H1 (cell line): ENCODE data around the gene PPP1R3F. TPM values are rescaled to one million over a fixed set of nuclear protein-coding genes. Genes with fewer than 3 reads are reported as not detected.

Experiments
- CTCF ChIA-PET: fragments of 300-600 bp; sonication (Branson Sonifier 250); formaldehyde crosslinking; loops from one replicate; lab custom pipeline; 2021; ENCODE audit not compliant: partially characterized antibody; lab: Charles Lee
- POLR2A ChIA-PET: fragments of 300-600 bp; sonication (Branson Sonifier 250); formaldehyde crosslinking; loops from one replicate; lab custom pipeline; 2021; ENCODE audit warnings: inconsistent platforms; ENCODE audit not compliant: partially characterized antibody; lab: Charles Lee
- DNase-seq, 2 experiments: peaks; one replicate each; pipeline versions ENCODE4 v3.0.0 to v3.0.0-alpha.2; 2010 to 2022; ENCODE audit warnings: low spot score in 2 of 2, low read depth in 1 of 2, mixed read lengths in 1 of 2
- FAIRE-seq: peaks from 2 replicates; lab custom pipeline; 2011; peaks lifted over from hg19 to GRCh38; lab: Jason Lieb, UNC
- H2AFZ ChIP-seq: 2 replicates; pipeline ENCODE4 v1.8.1; 2012; ENCODE audit warnings: low read length, inconsistent platforms
- H2AK5ac ChIP-seq: 2 replicates; pipeline ENCODE4 v1.6.1; 2013; ENCODE audit warnings: low read depth, low read length
- H2BK120ac ChIP-seq: replicated peaks from 2 replicates; pipeline ENCODE3; 2013; ENCODE audit warnings: low read depth, low read length, inconsistent platforms
- H2BK12ac ChIP-seq: 2 replicates; pipeline ENCODE4 v1.6.1; 2013; ENCODE audit warnings: low read depth, low read length
- H2BK15ac ChIP-seq: 2 replicates; pipeline ENCODE4 v1.6.1; 2013; ENCODE audit warnings: low read length
- H2BK20ac ChIP-seq: 2 replicates; pipeline ENCODE4 v1.6.1; 2013; ENCODE audit warnings: low read length
- H2BK5ac ChIP-seq: 2 replicates; pipeline ENCODE4 v1.6.1; 2013; ENCODE audit warnings: low read depth, low read length
- H3K14ac ChIP-seq: 2 replicates; pipeline ENCODE4 v1.6.1; 2013; ENCODE audit warnings: inconsistent platforms; ENCODE audit not compliant: insufficient read length
- H3K18ac ChIP-seq: 2 replicates; pipeline ENCODE4 v1.6.1; 2013; ENCODE audit warnings: low read length; ENCODE audit errors: extremely low read depth
- H3K23ac ChIP-seq: 2 replicates; pipeline ENCODE4 v1.6.1; 2013; ENCODE audit warnings: inconsistent platforms; ENCODE audit not compliant: insufficient read length
- H3K23me2 ChIP-seq: 2 replicates; pipeline ENCODE4 v1.6.1; 2013; ENCODE audit warnings: low read depth, low read length
- H3K27ac ChIP-seq: 2 replicates; pipeline ENCODE4 v1.6.1; 2011; ENCODE audit warnings: low read depth, low read length, inconsistent platforms
- H3K27me3 ChIP-seq, 4 experiments: replicated peaks in 1 of 4; 1 replicate in 1 of 4; 2 replicates in 3 of 4; pipeline versions ENCODE4 v1.6.1 to v1.8.1; 2011 to 2013; ENCODE audit warnings: low read length in 3 of 4, mild to moderate bottlenecking in 3 of 4, inconsistent platforms in 2 of 4, mixed read lengths in 2 of 4, moderate library complexity in 1 of 4; ENCODE audit not compliant: control insufficient read depth in 3 of 4, insufficient read depth in 3 of 4; ENCODE audit errors: extremely low read depth in 1 of 4
- H3K36me3 ChIP-seq, 4 experiments: 2 replicates each; pipeline versions ENCODE4 v1.6.1 to v1.8.1; 2011 to 2013; ENCODE audit warnings: mild to moderate bottlenecking in 4 of 4, low read length in 3 of 4, moderate library complexity in 2 of 4, control low read depth in 1 of 4, inconsistent platforms in 1 of 4; ENCODE audit not compliant: insufficient read depth in 4 of 4, control insufficient read depth in 2 of 4
- H3K4ac ChIP-seq: replicated peaks from 2 replicates; pipeline ENCODE3; 2013; ENCODE audit warnings: low read length, low read depth, mixed read lengths, inconsistent platforms; ENCODE audit not compliant: insufficient read length
- H3K4me1 ChIP-seq, 4 experiments: replicated peaks in 1 of 4; 1 replicate in 1 of 4; 2 replicates in 3 of 4; pipeline versions ENCODE4 v1.6.1 to v1.8.1; 2011 to 2013; ENCODE audit warnings: low read length in 3 of 4, inconsistent platforms in 2 of 4, mixed read lengths in 1 of 4; ENCODE audit not compliant: insufficient read depth in 4 of 4, control insufficient read depth in 3 of 4
- H3K4me2 ChIP-seq, 2 experiments: 2 replicates each; pipeline versions ENCODE4 v1.6.1 to v1.8.1; 2011 to 2013; ENCODE audit warnings: low read depth in 2 of 2, low read length in 2 of 2, control low read depth in 1 of 2, inconsistent platforms in 1 of 2, mild to moderate bottlenecking in 1 of 2; ENCODE audit not compliant: insufficient read depth in 1 of 2
- H3K4me3 ChIP-seq, 4 experiments: fragments of 200-600, 300-600 bp in 1 of 4; sonication (generic), shearing (Covaris generic), sonication (Bioruptor Twin) in 1 of 4; 2 replicates each; pipeline versions ENCODE4 v1.5.1 to v1.8.1; 2011 to 2016; ENCODE audit warnings: low read length in 4 of 4, low read depth in 3 of 4, control low read depth in 2 of 4, inconsistent platforms in 2 of 4, mild to moderate bottlenecking in 2 of 4, mixed read lengths in 1 of 4, moderate library complexity in 1 of 4; ENCODE audit not compliant: insufficient read depth in 2 of 4; ENCODE audit errors: extremely low read depth in 1 of 4
- H3K56ac ChIP-seq: replicated peaks from 2 replicates; pipeline ENCODE3; 2013; ENCODE audit warnings: low read depth, mild to moderate bottlenecking, mixed read lengths, low read length, inconsistent platforms; ENCODE audit not compliant: insufficient read length
- H3K79me1 ChIP-seq: 2 replicates; pipeline ENCODE4 v1.6.1; 2013; ENCODE audit warnings: low read depth, low read length, control low read depth
- H3K79me2 ChIP-seq, 2 experiments: 2 replicates each; pipeline versions ENCODE4 v1.6.1 to v1.8.1; 2012 to 2013; ENCODE audit warnings: low read length in 2 of 2, mild to moderate bottlenecking in 2 of 2, inconsistent platforms in 1 of 2; ENCODE audit not compliant: insufficient read depth in 2 of 2, control insufficient read depth in 1 of 2
- H3K9ac ChIP-seq, 4 experiments: replicated peaks in 1 of 4; 1 replicate in 1 of 4; 2 replicates in 3 of 4; pipeline versions ENCODE4 v1.6.1 to v1.8.1; 2011 to 2013; ENCODE audit warnings: low read depth in 3 of 4, low read length in 3 of 4, control low read depth in 2 of 4, mild to moderate bottlenecking in 2 of 4, moderate library complexity in 2 of 4, inconsistent platforms in 1 of 4; ENCODE audit errors: extremely low read depth in 1 of 4
- H3K9me3 ChIP-seq, 2 experiments: 2 replicates each; pipeline versions ENCODE4 v1.6.1 to v1.8.1; 2012 to 2013; ENCODE audit warnings: mild to moderate bottlenecking in 2 of 2, moderate library complexity in 2 of 2, control low read depth in 1 of 2, inconsistent platforms in 1 of 2, low read depth in 1 of 2, low read length in 1 of 2, mixed read lengths in 1 of 2; ENCODE audit not compliant: insufficient read depth in 2 of 2
- H4K20me1 ChIP-seq, 2 experiments: replicated peaks in 1 of 2; 2 replicates each; pipeline versions ENCODE3 to v1.8.1; 2011 to 2013; ENCODE audit warnings: inconsistent platforms in 2 of 2, low read length in 2 of 2, mild to moderate bottlenecking in 1 of 2; ENCODE audit not compliant: insufficient read depth in 2 of 2, control insufficient read depth in 1 of 2
- H4K5ac ChIP-seq: 2 replicates; pipeline ENCODE4 v1.6.1; 2013; ENCODE audit warnings: low read length, low read depth, mixed read lengths, inconsistent platforms; ENCODE audit not compliant: insufficient read length
- H4K8ac ChIP-seq: 2 replicates; pipeline ENCODE4 v1.8.0; 2013; ENCODE audit warnings: mild to moderate bottlenecking, moderate library complexity, low read length, inconsistent platforms; ENCODE audit not compliant: insufficient read depth; ENCODE audit errors: extremely low read depth
- H4K91ac ChIP-seq: replicated peaks from 2 replicates; pipeline ENCODE3; 2013; ENCODE audit warnings: low read length, mixed read lengths, inconsistent platforms; ENCODE audit not compliant: insufficient read length
- CEBPB ChIP-seq: IDR thresholded peaks from 2 replicates; pipeline ENCODE4 v1.6.1; 2012; ENCODE audit warnings: low read depth, low read length
- GABPA ChIP-seq: IDR thresholded peaks from 2 replicates; pipeline ENCODE4 v1.6.1; 2011; ENCODE audit warnings: mild to moderate bottlenecking, low read length, moderate library complexity, borderline replicate concordance; ENCODE audit not compliant: insufficient read depth
- JUN ChIP-seq: IDR thresholded peaks from 2 replicates; pipeline ENCODE4 v1.6.1; 2011; ENCODE audit warnings: low read depth, mild to moderate bottlenecking, improper control_type of control experiment, low read length
- KDM1A ChIP-seq: fragments of 200-600, 300-600 bp; sonication (generic); IDR thresholded peaks from 2 replicates; pipeline ENCODE4 v1.7.1; 2016; ENCODE audit warnings: mild to moderate bottlenecking, low read length, borderline replicate concordance
- KDM4A ChIP-seq: IDR thresholded peaks from one replicate; pipeline ENCODE4 v1.7.1; 2012; ENCODE audit warnings: low read depth, mild to moderate bottlenecking, moderate library complexity, low read length, inconsistent platforms; ENCODE audit not compliant: severe bottlenecking
- POLR2A ChIP-seq, 2 experiments: IDR thresholded peaks; 1 replicate in 1 of 2; 2 replicates in 1 of 2; pipeline ENCODE4 v1.6.1; 2011; ENCODE audit warnings: low read depth in 2 of 2, low read length in 2 of 2, mild to moderate bottlenecking in 2 of 2; ENCODE audit errors: control extremely low read depth in 1 of 2
- POU5F1 ChIP-seq: IDR thresholded peaks from 2 replicates; pipeline ENCODE4 v1.6.1; 2011; ENCODE audit warnings: low read depth, mild to moderate bottlenecking, low read length, moderate library complexity
- RNF2 ChIP-seq: fragments of 200-900, 300-1000 bp; sonication (generic); IDR thresholded peaks from 2 replicates; pipeline ENCODE4 v1.7.1; 2016; ENCODE audit warnings: borderline replicate concordance, low read depth, mild to moderate bottlenecking, antibody characterized with exemption, low read length; ENCODE audit not compliant: poor library complexity, severe bottlenecking; ENCODE audit errors: missing control alignments
- SIRT6 ChIP-seq: IDR thresholded peaks from one replicate; pipeline ENCODE4 v1.7.1; 2012; ENCODE audit warnings: low read length, inconsistent platforms
- WGBS, 2 experiments: shearing (Covaris generic) in 1 of 2; methylation state at CpG; one replicate each; pipeline versions ENCODE4 v1.1.6 to v1.1.7; 2013 to 2015; ENCODE audit warnings: low lambda C conversion rate in 2 of 2, mixed read lengths in 2 of 2, inconsistent platforms in 1 of 2, low coverage in 1 of 2, missing lambda C conversion rate in 1 of 2; ENCODE audit not compliant: insufficient replicate concordance in 2 of 2, insufficient coverage in 1 of 2, insufficient read length in 1 of 2; ENCODE audit errors: extremely low coverage in 1 of 2, missing lambda C conversion rate in 1 of 2; 5-methylcytosine and 5-hydroxymethylcytosine counted together
- polyA plus RNA-seq, 7 experiments: library from polyadenylated mRNA; depleted of rRNA in 3 of 7; stranded (reverse) in 5 of 7; unstranded in 2 of 7; fragments of >200 nt in 5 of 7; fragments of 200-250 nt in 2 of 7; gene quantifications; 1 replicate in 5 of 7; 2 replicates in 1 of 7; 4 replicates in 1 of 7; pipeline versions ENCODE4 v1.2.1 to v1.2.3, GENCODE V29; 2011 to 2013; ENCODE audit warnings: missing spikeins in 2 of 7, mixed read lengths in 2 of 7
- total RNA-seq: library from RNA; stranded (reverse); fragmentation: NEBNext Ultra II Directional; extraction: Animal tissue kit (Norgen Biotek cat#: 25700); gene quantifications from 2 replicates; pipeline ENCODE4 v1.2.1, GENCODE V29; 2021

Gene PPP1R3F
- total and polyA plus RNA-seq, 2 of the 8 experiments (the other 6 are each of a cell fraction or from before 2014, with no cell fraction given) = 5.1 to 6.8 TPM

GRCh38 chrX:49249071-49249470 lies 20.5 kb upstream of the PPP1R3F start:
- CTCF ChIA-PET = interaction anchor here (1.4 kb wide), 1 partner anchor 56 kb away, joined by 4 read pairs; no protein-coding TSS in a partner anchor
- no peak overlapping the region for H3K9ac ChIP-seq
- no peaks in the 10 kb centered on the region for H3K9me3 ChIP-seq

More at GRCh38 chrX:49249071-49249470, 20.5 kb upstream of the PPP1R3F start:
- H3K36me3 ChIP-seq = no peaks in the 10 kb centered on the region
- H2AFZ ChIP-seq = no peak overlapping the region
- H3K23me2 ChIP-seq = no peaks in the 10 kb centered on the region; the same call in 1 of the 2 replicates
- no peak overlapping the region for H3K4me3 ChIP-seq
- DNase-seq (no peak), FAIRE-seq (no peak)
- no peak overlapping the region for H3K14ac ChIP-seq
- no peak overlapping the region for H3K27ac ChIP-seq
- no peaks in the 10 kb centered on the region for H3K27me3 ChIP-seq
- WGBS, 2 experiments = 95% methylated on average over 6 of the region's 6 CpGs; no CpG with 5 or more reads in 1 of the 2 experiments
- H3K56ac ChIP-seq = no peak overlapping the region
- no peak for TF ChIP-seq POU5F1
- no peak for TF ChIP-seq KDM4A
- no peak for TF ChIP-seq POLR2A (IDR thresholded peaks at IDR 0.05; ENCODE audit: control extremely low read depth in 1 of 2, low read depth in 2 of 2, low read length in 2 of 2)
- TF ChIP-seq SIRT6 = no peak
- TF ChIP-seq RNF2 = no peak
- no peak for TF ChIP-seq CEBPB
- TF ChIP-seq GABPA = no peak
- no peak for TF ChIP-seq KDM1A
- no peak for TF ChIP-seq JUN
- H4K91ac ChIP-seq = no peak overlapping the region
- H3K23ac ChIP-seq = no peak overlapping the region
- H2AK5ac ChIP-seq = no peak overlapping the region
- no peak overlapping the region for H4K8ac ChIP-seq
- no peaks in the 10 kb centered on the region for H4K20me1 ChIP-seq
- no peak overlapping the region for H2BK12ac ChIP-seq
- H2BK120ac ChIP-seq = no peak overlapping the region
- no peak overlapping the region for H2BK20ac ChIP-seq
- H3K4ac ChIP-seq = no peak overlapping the region
- no peaks in the 10 kb centered on the region; a peak in 1 of 7 replicates for H3K4me1 ChIP-seq
- no peak overlapping the region for H3K18ac ChIP-seq
- no peaks in the 10 kb centered on the region for H3K79me2 ChIP-seq
- H3K4me2 ChIP-seq = no peak overlapping the region
- H2BK5ac ChIP-seq = no peak overlapping the region
- no peak overlapping the region for H4K5ac ChIP-seq
- POLR2A ChIA-PET = interaction anchor here (1.0 to 1.2 kb wide), 4 partner anchors 10 to 83 kb away, joined by 3 to 4 read pairs (median 3); no protein-coding TSS in a partner anchor
- no peak overlapping the region for H2BK15ac ChIP-seq
- no peaks in the 10 kb centered on the region for H3K79me1 ChIP-seq
